Suprapubic skin (tissue), 4 donors: Measurements from ENCODE around the gene SWT1.

Experiments
- EP300 ChIP-seq: sonication (generic); formaldehyde crosslinking; IDR thresholded peaks from one replicate; pipeline ENCODE4 v1.6.1; 2017; ENCODE audit warnings: antibody characterized with exemption
- POLR2A ChIP-seq, 2 donors: fragments of 450-650 bp; IDR thresholded peaks; one replicate each; pipeline ENCODE4 v1.6.1; 2017; ENCODE audit warnings: antibody characterized with exemption in 2 of 2, mild to moderate bottlenecking in 2 of 2, moderate library complexity in 2 of 2
- POLR2AphosphoS5 ChIP-seq, 3 donors: sonication (generic); formaldehyde crosslinking; IDR thresholded peaks; one replicate each; pipeline ENCODE4 v1.6.1; 2017; ENCODE audit warnings: antibody characterized with exemption in 3 of 3
- TF ChIP-seq, protein P1 (sequence below), 2 donors: fragments of 200-600 bp in 1 of 2; fragments of 450-650 bp in 1 of 2; sonication (generic) in 1 of 2; IDR thresholded peaks; one replicate each; pipeline ENCODE4 v1.5.1; 2016 to 2019; ENCODE audit warnings: antibody characterized with exemption in 2 of 2, mild to moderate bottlenecking in 1 of 2, moderate library complexity in 1 of 2

DNA sequence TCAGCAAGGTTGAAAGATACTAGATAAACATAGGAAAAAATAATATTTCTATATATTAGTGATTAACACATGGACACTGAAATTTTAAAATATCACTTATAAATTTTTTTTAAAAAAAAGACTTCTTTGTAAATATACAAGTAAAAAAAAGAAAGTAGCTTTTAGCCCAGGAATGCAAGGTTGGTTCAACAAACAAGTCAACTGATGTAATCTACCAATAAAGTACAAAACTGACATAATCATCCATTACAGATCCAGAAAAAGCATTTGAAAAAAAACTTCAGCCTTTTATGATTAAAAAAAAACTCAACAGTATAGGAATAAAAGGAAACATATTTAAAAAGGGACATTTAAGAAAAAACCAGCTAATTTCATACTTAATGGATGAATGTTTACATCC lies 48.6 kb upstream of the SWT1 start:
- TF ChIP-seq POLR2A (IDR thresholded peaks at IDR 0.05) (no peak), POLR2AphosphoS5 (IDR thresholded peaks at IDR 0.05) (no peak), EP300 (no peak)
- TF ChIP-seq, protein P1, sequence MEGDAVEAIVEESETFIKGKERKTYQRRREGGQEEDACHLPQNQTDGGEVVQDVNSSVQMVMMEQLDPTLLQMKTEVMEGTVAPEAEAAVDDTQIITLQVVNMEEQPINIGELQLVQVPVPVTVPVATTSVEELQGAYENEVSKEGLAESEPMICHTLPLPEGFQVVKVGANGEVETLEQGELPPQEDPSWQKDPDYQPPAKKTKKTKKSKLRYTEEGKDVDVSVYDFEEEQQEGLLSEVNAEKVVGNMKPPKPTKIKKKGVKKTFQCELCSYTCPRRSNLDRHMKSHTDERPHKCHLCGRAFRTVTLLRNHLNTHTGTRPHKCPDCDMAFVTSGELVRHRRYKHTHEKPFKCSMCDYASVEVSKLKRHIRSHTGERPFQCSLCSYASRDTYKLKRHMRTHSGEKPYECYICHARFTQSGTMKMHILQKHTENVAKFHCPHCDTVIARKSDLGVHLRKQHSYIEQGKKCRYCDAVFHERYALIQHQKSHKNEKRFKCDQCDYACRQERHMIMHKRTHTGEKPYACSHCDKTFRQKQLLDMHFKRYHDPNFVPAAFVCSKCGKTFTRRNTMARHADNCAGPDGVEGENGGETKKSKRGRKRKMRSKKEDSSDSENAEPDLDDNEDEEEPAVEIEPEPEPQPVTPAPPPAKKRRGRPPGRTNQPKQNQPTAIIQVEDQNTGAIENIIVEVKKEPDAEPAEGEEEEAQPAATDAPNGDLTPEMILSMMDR (IDR thresholded peaks at IDR 0.05): no peak
